HG02840 (cell line): ENCODE data around the gene DSCAML1.

Experiments
- ATAC-seq: cut with Tn5 transposase; IDR thresholded peaks from one replicate; pipeline ENCODE4 v1.9.1; 2021; ENCODE audit warnings: mild to moderate bottlenecking, moderate library complexity, moderate number of reproducible peaks; ENCODE audit not compliant: unreplicated experiment, low FRiP score

The DSCAML1 gene

DNA sequence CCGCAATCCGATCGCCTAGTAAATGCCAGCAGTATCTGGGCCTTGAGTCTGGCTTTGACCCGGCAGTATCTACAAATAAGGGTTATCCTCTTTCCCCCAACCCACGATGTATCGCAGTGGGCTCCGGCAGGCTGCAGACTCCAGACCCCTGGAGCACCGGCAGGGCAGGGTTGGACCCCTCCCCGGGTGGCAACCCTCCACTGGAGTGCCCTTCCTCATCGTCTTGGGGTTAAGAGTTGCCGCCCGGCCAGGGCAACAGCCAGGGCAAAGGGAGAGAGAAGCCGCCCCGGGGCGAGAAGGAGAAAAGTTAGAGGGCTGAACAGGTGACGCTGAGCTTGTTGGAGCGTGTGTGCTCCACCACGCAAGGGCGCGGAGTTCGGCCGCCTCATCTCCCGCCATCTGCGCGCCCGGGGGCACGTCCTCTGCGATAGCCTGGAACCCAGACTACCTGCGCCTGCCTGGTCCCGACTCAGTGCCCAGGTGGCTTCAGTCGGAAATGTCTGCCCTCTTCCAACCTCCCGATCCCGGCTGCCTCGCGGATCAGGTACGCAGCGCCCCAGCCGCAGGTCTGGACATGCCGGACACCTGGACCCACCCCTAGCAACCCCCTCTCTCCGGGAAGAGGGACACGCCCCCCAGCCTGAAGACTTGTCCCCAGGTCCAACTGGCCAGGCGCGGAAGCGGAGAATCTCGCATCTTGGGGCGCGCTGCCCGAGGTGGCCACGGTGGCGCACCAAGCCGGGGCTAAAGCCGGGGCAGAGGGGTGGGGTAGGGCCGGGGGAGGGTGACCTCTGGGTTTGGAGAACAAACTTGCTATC is 1.2 kb downstream of the DSCAML1 start:
- ATAC-seq = no peak

DNA sequence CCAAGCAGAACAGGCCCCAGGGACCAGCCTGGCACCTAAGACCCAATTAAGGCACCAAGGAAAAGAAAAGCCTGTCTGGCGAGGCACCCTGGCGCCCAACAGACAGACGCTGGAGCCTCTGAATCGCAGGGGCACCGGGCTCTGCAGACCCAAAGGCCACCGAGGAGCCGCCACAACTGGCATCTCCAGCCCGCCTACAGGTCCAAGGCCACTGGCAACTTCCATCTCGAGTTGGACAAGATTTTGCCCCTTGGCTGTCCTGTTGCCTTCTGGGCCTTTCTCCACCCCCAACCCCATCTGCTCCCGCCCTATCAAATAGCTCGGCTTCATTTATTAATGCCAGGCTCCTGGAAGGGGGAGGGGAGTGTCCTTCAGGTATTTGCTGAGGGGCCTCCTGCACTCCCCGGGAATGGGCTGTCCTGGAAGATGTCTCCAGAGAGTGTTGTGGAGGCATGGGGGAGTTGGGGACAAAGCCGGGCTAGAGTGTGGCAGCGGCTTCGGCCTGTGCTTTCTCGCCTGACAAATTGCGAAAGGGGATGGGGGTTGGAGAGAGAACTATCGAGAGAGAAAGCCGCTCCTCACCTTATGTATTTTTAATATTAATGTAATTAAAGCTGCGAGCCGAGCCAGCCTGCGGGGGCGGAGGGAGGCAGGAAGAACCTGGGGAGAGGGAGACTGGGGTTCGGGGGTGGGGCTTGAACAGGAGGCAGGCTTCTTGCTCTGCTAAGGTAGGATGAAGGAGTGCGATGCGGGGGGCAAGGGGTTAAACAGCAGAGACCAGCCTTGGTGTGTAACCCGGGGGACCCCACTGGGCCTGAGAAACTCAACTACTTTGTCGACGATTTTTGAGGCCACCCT is 2.0 kb downstream of the DSCAML1 start:
- no peak for ATAC-seq

DNA sequence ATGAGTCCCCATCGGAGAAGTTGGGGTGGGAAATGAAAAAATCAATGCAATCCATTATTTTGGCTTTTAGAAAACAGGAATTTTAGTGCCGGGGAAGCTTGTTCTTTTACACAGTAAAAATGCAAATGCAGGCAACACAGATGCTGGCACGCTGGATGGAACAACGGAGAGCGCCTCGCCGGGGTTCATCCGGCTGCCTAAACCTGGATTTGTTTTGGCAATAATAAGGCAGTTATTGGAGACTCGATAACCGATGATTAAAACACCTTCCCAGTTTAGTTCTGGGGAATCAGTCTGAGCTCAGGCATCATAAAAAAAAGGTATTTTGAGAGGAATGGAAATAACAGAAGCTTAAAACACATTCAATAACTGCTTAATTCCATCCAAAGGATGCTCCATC is 2.9 kb downstream of the DSCAML1 start:
- no peak for ATAC-seq

DNA sequence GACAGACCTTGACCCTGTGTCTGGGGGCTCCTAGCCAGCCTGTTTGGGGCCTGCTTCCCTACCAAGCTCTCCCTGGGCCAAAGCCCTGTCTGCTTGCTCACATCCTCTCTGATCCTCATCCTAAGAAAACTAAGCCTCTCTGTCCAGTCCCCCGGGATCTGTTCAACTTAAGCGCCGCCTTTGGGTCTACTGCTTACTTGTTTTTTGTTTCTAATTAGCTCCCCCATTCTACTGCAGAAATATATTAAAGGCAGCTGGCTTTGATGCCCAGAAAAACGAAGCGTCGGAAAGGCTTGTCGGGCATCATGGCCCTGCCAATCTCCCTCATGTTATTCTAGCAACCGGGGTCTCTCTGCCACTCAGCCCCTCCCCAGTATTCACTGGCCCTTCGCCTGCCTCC is 3.4 kb downstream of the DSCAML1 start:
- no peak for ATAC-seq

DNA sequence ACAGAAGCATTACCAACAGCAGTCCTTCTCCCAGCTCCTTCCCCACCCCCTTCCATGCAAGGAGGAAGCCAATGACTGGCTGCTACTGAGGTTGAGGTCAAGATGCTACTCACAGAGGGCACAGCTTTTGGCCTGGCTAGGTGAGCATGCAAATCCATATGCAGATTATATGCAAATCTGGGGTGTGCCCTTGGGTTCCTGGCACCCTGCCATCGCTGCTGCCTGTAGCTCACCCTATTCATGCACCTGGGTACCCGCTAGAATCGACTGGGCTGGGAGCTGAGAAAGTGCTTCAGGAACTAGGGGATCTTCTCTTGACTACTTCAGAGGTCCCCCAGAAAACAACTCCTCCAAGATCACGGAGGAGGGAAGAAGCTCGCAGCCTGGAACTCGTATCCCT is 4.0 kb downstream of the DSCAML1 start:
- no peak for ATAC-seq

DNA sequence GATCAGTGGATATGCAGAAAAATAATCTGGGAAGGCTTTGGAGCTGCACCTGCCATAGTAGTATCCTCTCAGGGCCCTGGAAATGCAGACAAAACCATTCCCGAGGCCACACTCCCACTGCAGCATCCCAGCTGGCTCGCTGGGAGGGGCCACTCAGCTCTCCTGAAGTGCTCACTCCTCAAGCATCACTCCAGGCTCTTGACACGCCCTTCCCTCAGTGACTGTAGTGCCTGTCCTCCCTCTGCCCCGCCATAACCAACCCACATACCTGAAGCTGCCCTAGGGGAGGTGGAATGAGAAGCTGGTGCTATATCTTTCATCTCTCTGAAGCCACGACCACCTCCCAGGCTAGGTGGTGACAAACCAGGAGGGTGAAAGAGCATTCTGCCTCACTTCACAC is 4.8 kb downstream of the DSCAML1 start:
- ATAC-seq = no peak

DNA sequence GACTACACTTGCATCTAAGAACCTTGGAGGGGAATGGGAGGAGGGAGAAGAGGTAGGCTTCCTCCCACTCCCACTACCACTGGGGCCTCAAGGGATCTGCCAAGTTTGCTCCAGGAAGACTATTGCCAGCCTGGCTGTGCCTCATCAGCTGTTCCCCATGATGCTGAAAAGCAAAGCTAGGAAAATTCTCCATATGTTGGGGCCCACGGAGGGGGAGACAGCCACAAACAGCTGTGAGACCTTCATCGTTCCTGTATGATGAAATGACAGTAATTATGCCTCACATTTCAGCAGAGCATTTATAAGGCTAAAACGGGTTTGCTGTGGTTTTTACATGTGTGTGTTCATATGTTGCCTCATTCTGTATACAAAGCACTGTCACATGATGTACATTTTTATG is 6.7 kb downstream of the DSCAML1 start:
- ATAC-seq = no peak

DNA sequence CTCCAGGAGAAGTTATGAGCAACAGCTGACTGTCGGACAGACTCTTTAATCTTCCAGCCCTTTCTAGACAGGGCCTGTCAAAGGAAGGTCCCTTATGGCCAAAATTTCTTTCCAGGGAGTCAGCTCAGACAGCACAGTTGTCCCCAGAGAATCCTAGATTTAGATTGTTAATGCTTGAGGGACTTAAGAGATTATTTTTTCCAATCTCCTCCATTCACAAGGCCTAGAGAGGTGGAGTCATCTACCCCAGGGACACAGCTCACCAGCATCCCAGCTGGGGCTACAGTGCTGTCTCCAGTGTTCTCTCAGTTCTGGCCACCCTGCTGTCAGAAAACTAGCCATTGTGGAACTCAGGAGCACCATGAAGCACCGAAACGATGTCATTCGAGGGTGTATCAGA is 7.8 kb downstream of the DSCAML1 start:
- ATAC-seq = no peak

DNA sequence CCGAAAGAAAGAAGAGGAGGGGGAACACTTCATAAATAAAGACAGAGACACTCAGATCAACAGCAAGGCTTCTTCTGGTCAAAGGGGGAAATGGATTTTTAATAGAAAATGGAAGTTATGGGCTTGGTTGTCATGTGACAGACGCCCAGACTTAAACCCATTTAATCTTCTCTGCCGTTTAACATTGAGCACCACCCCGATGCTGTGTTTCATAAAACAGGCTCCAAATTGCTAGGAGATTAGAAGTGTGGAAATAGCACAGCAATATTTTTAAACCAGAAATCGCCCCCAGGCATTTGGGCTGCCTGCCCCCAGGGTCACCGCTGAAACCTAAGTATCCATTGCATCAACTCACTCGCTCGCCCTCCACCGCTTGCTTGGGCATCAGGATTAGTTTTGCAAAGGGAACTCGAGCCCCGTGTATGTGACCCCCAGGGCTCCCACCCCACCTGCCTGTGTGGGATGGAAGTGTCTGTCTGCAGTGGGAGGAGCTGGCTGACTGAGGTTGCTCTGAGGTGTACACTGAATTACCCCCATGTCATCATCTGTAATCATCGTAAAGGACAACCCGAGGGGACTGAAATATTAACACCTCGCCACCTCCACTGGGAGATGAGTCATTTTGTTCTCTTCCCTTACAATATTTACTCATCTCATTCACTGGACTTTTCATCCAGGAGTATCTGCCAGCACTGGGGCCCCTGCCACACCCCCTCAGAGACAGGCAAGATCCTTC is 10.7 kb downstream of the DSCAML1 start:
- ATAC-seq = no peak

DNA sequence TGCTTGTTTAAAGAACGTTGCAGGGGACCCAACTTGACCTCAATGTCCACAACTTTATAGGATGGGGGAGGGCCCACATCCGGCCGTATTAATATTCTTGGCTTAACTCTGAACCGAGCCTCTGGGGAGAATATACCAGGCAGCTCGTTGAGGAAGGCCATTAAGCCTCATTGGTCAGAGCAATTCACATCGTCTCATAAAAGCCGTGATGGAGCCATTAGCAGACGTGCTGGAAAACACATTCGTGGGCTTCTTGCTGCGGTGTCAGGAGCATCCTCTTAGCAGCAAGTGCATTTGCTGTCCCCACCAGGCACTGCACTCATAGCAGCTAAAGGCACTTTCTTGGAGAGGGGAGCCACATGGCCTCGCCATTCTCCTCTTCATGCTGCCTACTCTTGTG is 14.9 kb downstream of the DSCAML1 start:
- no peak for ATAC-seq

DNA sequence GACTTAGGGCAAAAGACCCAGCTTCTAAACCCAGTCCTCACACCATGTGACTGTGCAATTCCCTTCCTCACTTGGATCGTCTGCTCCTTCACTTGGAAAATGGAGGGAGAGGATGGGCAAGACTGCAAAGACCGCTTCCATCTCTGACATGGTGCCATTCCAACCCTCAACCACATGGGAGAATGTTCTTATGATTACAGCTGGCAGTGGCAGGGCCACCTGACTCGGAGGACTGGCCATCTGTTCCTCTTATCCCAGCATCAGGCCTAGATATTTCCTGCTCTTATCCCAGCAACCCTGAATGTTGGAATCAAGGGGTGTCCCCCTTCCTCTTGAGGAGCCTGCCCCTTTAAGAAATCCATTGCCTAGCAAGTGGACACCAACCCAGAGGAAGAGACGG is 15.4 kb downstream of the DSCAML1 start:
- ATAC-seq = no peak

DNA sequence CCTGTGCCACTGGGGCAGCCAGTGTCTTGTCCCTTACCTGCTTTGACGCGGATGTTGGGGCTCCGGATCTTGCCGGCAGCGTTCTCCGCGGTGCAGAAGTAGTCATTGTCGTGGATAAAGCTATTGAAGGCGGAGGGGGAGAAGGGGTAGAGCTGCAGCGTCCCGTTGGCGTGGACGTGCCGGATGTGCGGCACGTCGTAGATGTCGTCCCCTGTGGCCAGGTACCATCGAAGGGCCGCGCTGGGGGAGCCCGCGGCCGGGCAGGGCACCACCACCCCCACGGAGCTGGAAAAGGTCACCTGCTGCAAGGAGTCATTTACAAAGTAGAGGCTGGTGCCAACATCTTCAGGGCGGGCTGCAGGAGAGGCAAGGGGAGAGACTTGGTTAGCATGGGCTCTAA is 16.6 kb downstream of the DSCAML1 start:
- no peak for ATAC-seq

DNA sequence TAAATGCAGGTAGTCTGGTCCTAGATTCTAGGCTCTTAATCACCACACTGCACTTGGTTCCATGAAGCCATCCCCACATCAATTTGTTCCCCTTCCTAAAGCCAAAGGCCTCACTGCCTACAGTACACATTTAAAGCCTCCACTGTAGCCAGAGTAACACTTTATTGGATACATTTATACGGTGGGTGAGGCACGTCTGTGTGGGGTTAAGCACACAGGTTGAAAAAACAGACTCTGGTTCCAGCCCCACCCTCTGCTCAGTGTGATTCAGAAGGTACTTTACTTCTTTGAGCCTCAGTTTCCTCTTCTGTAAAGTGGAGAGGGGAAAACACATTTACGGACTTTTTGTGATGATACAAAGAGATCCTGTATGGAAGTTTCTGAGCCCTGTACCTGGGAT is 22.5 kb downstream of the DSCAML1 start:
- ATAC-seq = no peak

DNA sequence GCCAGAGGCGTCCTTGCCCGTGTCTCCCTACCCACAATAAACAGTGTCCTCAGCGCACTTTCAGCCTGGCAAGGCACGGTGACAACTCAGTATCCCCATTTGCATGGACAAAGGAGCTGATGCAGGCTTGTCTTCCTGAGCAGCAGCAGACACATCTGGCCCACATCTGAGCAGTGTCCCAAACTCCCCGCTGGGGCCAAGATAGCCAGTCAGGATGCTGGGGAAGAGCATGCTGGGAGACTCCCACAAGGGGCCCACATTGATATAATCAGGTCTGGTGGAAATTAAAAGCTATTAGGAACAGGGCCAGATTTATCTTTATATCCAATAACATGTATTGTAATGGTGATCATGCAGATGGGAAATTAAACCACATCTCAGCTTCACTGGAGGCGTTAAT is 24.7 kb downstream of the DSCAML1 start:
- no peak for ATAC-seq

DNA sequence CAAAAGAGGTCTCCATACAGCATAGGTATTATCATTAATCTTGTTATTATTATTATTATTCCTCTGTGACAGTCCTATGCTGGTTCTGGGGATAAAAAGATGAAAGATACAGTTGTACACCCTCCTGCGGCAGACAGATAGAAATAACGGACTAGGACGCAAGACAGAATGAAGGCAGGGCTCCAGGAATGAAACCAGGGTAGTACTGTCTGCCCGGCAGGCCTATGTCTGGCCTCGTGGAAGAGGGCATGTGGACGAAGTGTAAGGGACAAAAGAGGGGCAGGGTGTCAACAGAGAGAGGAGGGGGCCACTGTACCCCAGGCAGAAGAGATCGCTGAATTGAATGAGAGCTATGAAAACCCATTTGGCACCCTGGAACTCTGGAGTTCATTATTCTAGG is 25.2 kb downstream of the DSCAML1 start:
- no peak for ATAC-seq

DNA sequence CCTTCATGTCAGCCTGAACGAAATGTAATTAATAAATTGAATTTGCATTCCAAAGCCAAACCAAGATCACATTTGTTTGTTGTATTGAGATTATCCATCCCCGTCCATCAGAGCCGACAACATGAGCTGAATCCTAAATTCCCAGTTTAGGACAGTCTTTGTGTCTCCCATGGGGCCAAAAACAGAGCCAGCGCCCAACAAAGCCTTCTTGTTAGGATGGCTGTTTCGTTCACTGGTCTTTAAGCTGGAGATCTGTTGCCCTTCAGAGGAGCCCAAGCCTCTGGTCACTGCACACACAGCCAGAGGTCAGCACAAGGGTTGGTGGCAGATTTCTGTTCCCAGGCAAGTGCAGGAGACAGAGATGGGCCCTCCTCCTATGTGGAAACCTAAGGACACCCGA is 25.8 kb downstream of the DSCAML1 start:
- no peak for ATAC-seq

DNA sequence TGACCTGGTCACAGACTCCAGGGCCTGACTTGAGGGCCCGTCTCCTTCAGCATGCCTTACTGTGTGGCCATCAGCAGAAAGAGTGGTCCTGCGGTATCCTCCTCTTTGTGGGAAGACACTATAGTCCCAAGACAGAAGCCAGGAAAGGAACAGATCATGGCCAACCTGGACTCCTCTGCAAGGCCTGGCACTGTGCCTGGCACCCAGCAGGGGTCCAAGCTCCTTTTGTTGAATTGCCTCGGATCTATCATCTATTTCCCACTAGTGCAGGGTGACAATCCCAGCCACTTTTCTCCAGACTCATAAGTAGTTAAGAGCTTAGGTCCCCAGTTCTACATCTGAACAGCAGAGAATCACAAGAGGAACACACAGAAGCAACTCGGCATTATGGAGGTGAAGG is 27.0 kb downstream of the DSCAML1 start:
- no peak for ATAC-seq

DNA sequence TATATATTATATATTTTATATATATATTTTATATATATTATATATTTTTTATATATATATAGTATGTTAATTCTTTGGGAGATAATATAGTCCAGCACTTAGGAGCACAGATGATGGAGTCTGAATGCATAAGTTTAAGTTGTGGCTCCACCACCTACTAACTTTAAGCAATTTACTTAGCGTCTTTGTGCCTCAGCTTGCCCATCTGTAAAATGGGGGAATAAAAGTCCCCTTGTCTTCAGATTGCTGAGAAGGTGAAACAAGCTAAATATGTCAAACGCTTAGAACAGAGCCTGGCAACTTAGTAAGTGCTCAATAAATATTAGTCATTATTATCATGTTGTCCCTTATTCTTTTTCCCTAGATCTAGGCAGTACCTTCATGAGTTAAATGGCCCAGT is 27.5 kb downstream of the DSCAML1 start:
- ATAC-seq = no peak

DNA sequence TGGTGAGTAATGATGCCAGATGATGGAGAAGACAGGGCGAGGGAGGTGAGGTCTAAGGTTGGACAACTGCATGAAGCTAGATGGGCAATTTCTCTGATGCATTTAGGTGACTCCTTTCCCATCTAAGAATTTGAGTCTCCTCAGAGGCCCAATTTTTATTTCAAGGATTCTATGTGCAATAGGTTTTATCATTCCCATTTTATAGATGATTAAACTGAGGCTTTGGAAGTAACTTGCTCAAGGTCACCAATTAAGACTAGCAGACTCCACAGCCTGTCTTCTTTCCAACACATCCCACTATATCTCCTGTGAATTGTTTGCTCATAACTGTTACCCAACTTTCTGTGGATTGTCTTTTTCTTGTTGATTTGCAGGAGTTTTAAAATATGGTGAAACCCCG is 28.5 kb downstream of the DSCAML1 start:
- ATAC-seq = no peak

DNA sequence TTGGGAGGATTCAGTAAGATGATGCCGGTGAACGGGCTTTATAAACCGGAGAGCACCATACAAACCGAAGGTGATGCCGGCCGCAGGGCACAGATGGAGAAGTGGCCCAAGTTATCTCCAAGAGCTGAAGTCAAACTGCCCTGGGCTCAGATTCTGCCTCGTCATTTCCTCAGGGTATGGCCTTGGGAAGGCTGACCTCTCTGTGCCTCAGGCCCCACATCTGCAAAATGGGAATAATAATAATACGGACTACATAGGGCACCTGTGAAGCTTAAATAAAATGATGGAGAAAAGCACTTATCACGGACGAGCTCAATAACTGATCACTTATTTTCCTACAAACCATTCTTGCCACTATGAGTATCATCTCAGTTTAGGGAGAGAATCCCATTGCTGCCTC is 29.9 kb downstream of the DSCAML1 start:
- no peak for ATAC-seq

DNA sequence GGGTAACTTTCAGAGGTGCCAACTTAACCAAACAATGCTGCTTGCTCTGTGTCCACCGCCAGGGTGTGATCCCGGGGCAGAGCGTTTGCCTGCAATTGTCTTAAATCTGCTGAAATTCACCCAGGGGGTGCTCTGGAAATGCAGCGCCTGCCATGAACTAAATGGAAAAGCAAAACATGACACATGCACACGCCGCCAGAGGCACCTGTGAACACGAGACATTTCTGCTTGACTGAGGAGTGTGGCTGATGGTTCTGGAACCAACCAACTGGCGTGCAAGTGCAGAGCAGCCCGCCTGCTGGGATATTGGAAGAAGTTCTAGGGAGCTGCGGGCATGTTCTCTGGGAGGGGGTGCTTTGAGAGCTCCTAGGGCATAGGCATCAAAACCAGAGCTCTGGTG is 30.4 kb downstream of the DSCAML1 start:
- no peak for ATAC-seq
